Caco-2 (cell line): ENCODE results near the gene ASB8. TPM values are rescaled to one million over a fixed set of nuclear protein-coding genes. Genes with fewer than 3 reads are reported as not detected.

ENCODE experiments used
- BruUV-seq: library from RNA; stranded (reverse); fragments of 400-500 nt; replicated peaks from 2 replicates; lab custom pipeline; 2021; lab: Mats Ljungman, UMichigan
- CTCF ChIA-PET: fragments of 300-600 bp; sonication (Branson Sonifier 250); formaldehyde crosslinking; loops from one replicate; lab custom pipeline; 2022; ENCODE audit warnings: antibody characterized with exemption; lab: Charles Lee
- POLR2A ChIA-PET: fragments of 300-600 bp; sonication (Branson Sonifier 250); formaldehyde crosslinking; loops from one replicate; lab custom pipeline; 2022; ENCODE audit warnings: antibody characterized with exemption; lab: Charles Lee
- DNase-seq, 2 experiments: peaks; one replicate each; pipeline versions ENCODE4 v3.0.0 to v3.0.0-alpha.2; 2020 to 2022
- H3K27me3 ChIP-seq: replicated peaks from 2 replicates; pipeline ENCODE4 v1.6.0; 2011; ENCODE audit warnings: low read length; ENCODE audit not compliant: control insufficient read depth, insufficient read depth
- H3K36me3 ChIP-seq: 2 replicates; pipeline ENCODE4 v1.5.1; 2011; ENCODE audit warnings: low read length; ENCODE audit not compliant: control insufficient read depth, insufficient read depth
- H3K4me1 ChIP-seq: fragments of 250-450 bp; sonication (Bioruptor Pico); 2 replicates; pipeline ENCODE4 v1.5.1; 2020; ENCODE audit warnings: mild to moderate bottlenecking
- H3K4me3 ChIP-seq: 2 replicates; pipeline ENCODE4 v1.5.1; 2011; ENCODE audit warnings: low read depth, mild to moderate bottlenecking, control low read depth, low read length
- H3K9me3 ChIP-seq: fragments of 250-450 bp; sonication (Bioruptor Pico); 2 replicates; pipeline ENCODE4 v1.5.1; 2020; ENCODE audit warnings: mild to moderate bottlenecking, moderate library complexity
- H3K27ac Mint-ChIP-seq: one replicate; pipeline ENCODE4 v1.8.0; 2022; ENCODE audit warnings: mixed read lengths; ENCODE audit not compliant: unreplicated experiment
- H3K27me3 Mint-ChIP-seq: one replicate; pipeline ENCODE4 v1.8.0; 2022; ENCODE audit warnings: mixed read lengths; ENCODE audit not compliant: insufficient read depth, unreplicated experiment
- H3K36me3 Mint-ChIP-seq: one replicate; pipeline ENCODE4 v1.8.0; 2022; ENCODE audit warnings: mild to moderate bottlenecking, mixed read lengths; ENCODE audit not compliant: insufficient read depth, unreplicated experiment
- H3K4me1 Mint-ChIP-seq: one replicate; pipeline ENCODE4 v1.8.0; 2022; ENCODE audit warnings: low read depth, mixed read lengths; ENCODE audit not compliant: unreplicated experiment
- H3K4me3 Mint-ChIP-seq: one replicate; pipeline ENCODE4 v1.8.0; 2022; ENCODE audit warnings: mild to moderate bottlenecking, moderate library complexity, mixed read lengths; ENCODE audit not compliant: unreplicated experiment
- H3K9me3 Mint-ChIP-seq: one replicate; pipeline ENCODE4 v1.8.0; 2022; ENCODE audit warnings: mixed read lengths; ENCODE audit not compliant: unreplicated experiment
- CTCF ChIP-seq, 2 experiments: fragments of 200-600 bp in 1 of 2; IDR thresholded peaks; 1 replicate in 1 of 2; 2 replicates in 1 of 2; pipeline versions ENCODE4 v1.5.1 to v1.8.0; 2011 to 2022; ENCODE audit warnings: antibody characterized with exemption in 1 of 2, control low read depth in 1 of 2, inconsistent platforms in 1 of 2, low read depth in 1 of 2, low read length in 1 of 2, mild to moderate bottlenecking in 1 of 2, moderate library complexity in 1 of 2; ENCODE audit not compliant: insufficient read depth in 1 of 2, severe bottlenecking in 1 of 2, unreplicated experiment in 1 of 2
- intact Hi-C: fragments of 100-400 bp; cut with micrococcal nuclease; formaldehyde crosslinking; loops from one replicate; pipeline ENCODE4 v1.10.0; 2022; ENCODE audit not compliant: unreplicated experiment
- total RNA-seq: library from RNA; stranded (reverse); gene quantifications from 2 replicates; pipeline ENCODE4 v1.2.3, GENCODE V29; 2022

The ASB8 gene
- total RNA-seq, 1 experiment from 2014 or later, result 30.6 TPM

GRCh38 chr12:48123169-48123568 lies 34.1 kb downstream of the ASB8 start:
- Histone ChIP-seq H3K27me3 (no peaks in the 10 kb centered on the region), H3K9me3 (no peaks in the 10 kb centered on the region), H3K36me3 (no peaks in the 10 kb centered on the region; the same call in 1 of the 2 replicates), H3K4me1 (peaks cover 16% of the 10 kb centered on the region), H3K4me3 (no peak overlapping the region)
- H3K27me3 Mint-ChIP-seq, result no peaks in the 10 kb centered on the region
- ChIA-PET CTCF (no interaction called here), POLR2A (no interaction called here)
- no peak overlapping the region for H3K4me3 Mint-ChIP-seq
- no peaks in the 10 kb centered on the region for H3K9me3 Mint-ChIP-seq
- BruUV-seq, result no TSS peak
- no peak for TF ChIP-seq CTCF (IDR thresholded peaks at IDR 0.05; ENCODE audit: insufficient read depth in 1 of 2, low read depth in 1 of 2, low read length in 1 of 2, severe bottlenecking in 1 of 2, unreplicated experiment in 1 of 2)
- peaks cover 30% of the 10 kb centered on the region for H3K36me3 Mint-ChIP-seq
- H3K4me1 Mint-ChIP-seq, result peaks cover 15% of the 10 kb centered on the region
- intact Hi-C loops, result no loop called here
- no peak overlapping the region for H3K27ac Mint-ChIP-seq
- DNase-seq, result no peak

- peaks cover 18% of the 10 kb centered on the region for H3K4me1 Mint-ChIP-seq
- intact Hi-C loops, result no loop called here
- Histone ChIP-seq H3K9me3 (no peaks in the 10 kb centered on the region), H3K27me3 (no peaks in the 10 kb centered on the region), H3K4me3 (no peak overlapping the region), H3K36me3 (no peaks in the 10 kb centered on the region; the same call in 1 of the 2 replicates), H3K4me1 (peaks cover 20% of the 10 kb centered on the region)
- no peak overlapping the region for H3K4me3 Mint-ChIP-seq
- no peak for TF ChIP-seq CTCF (IDR thresholded peaks at IDR 0.05; ENCODE audit: insufficient read depth in 1 of 2, low read depth in 1 of 2, low read length in 1 of 2, severe bottlenecking in 1 of 2, unreplicated experiment in 1 of 2)
- ChIA-PET CTCF (no interaction called here), POLR2A (interaction anchor here (0.6 kb wide), 1 partner anchor 61 kb away, joined by 3 read pairs; the partner anchor contains the start of gene CCDC184)
- BruUV-seq, result no TSS peak
- no peak overlapping the region for H3K27ac Mint-ChIP-seq
- no peak for DNase-seq
- H3K9me3 Mint-ChIP-seq, result no peaks in the 10 kb centered on the region
- H3K27me3 Mint-ChIP-seq, result no peaks in the 10 kb centered on the region
- H3K36me3 Mint-ChIP-seq, result peaks cover 30% of the 10 kb centered on the region
Observed at GRCh38 chr12:48122065-48122834, 35.1 kb downstream of the ASB8 start.

GRCh38 chr12:48121522-48121921 lies 35.8 kb downstream of the ASB8 start:
- Mint-ChIP-seq H3K27me3 (no peaks in the 10 kb centered on the region), H3K36me3 (peaks cover 30% of the 10 kb centered on the region), H3K9me3 (no peaks in the 10 kb centered on the region), H3K4me1 (peaks cover 18% of the 10 kb centered on the region), H3K27ac (no peak overlapping the region), H3K4me3 (no peak overlapping the region)
- Histone ChIP-seq H3K27me3 (no peaks in the 10 kb centered on the region), H3K9me3 (no peaks in the 10 kb centered on the region), H3K4me3 (no peak overlapping the region), H3K36me3 (no peaks in the 10 kb centered on the region; the same call in 1 of the 2 replicates), H3K4me1 (peaks cover 20% of the 10 kb centered on the region)
- BruUV-seq, result no TSS peak
- TF ChIP-seq CTCF (IDR thresholded peaks at IDR 0.05; ENCODE audit: insufficient read depth in 1 of 2, low read depth in 1 of 2, low read length in 1 of 2, severe bottlenecking in 1 of 2, unreplicated experiment in 1 of 2), result no peak
- intact Hi-C loops, result no loop called here
- POLR2A ChIA-PET, result no interaction called here
- DNase-seq, result no peak
- CTCF ChIA-PET, result no interaction called here
